Measurements from ENCODE around the gene MEG3.

GRCh38 chr14:100777818-100778525 is 47.9 kb upstream of the MEG3 start:
- no peak for TF ChIP-seq POLR2A (IDR thresholded peaks at IDR 0.05)
- no peak for TF ChIP-seq CTCF (IDR thresholded peaks at IDR 0.05)

Data from lower leg skin (tissue), 3 donors.